ENCODE results near the gene HSD17B1. TPM values are rescaled to one million over a fixed set of nuclear protein-coding genes. Genes with fewer than 3 reads are reported as not detected.

HSD17B1 gene
- total RNA-seq, 1 experiment from 2014 or later, result 1.5 TPM

DNA sequence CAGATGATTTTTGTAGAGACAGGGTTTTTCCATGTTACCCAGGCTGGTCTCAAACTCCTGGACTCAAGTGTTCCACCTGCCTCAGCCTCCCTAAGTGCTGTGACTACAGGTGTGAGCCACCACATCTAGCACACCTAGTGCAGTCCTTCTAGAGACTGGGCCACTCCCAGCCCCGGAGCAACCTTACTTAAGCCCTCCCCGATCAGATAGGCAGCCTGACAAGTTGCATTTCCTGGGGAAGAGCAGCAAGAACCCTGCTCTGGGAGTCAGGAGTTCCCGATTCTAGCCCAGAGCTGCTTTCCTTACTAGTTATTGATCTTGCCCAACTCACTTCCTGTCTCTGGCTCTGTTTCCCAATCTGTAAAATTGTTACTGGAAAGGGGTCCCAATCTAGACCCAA is 23.7 kb upstream of the HSD17B1 start:
- no CpG with 5 or more reads among the region's 3 CpGs for WGBS (ENCODE audit: extremely low coverage, insufficient read length, low lambda C conversion rate)
- H3K9me3 ChIP-seq (ENCODE audit: control insufficient read depth, low read depth, low read length), result no peaks in the 10 kb centered on the region
- H4K20me1 ChIP-seq (ENCODE audit: control insufficient read depth, insufficient read depth, insufficient read length), result no peaks in the 10 kb centered on the region
- H2BK12ac ChIP-seq (ENCODE audit: insufficient read length, low read depth, low read length), result no peak overlapping the region
- H3K4ac ChIP-seq (ENCODE audit: low read depth, low read length), result no peak overlapping the region
- peaks cover 2 to 8% of the 10 kb centered on the region in 2 experiments; a peak in 3 of 4 replicates for H3K4me1 Mint-ChIP-seq
- H4K91ac ChIP-seq (ENCODE audit: insufficient read length, low read depth, low read length), result no peak overlapping the region
- H3K4me3 Mint-ChIP-seq, result no peak overlapping the region
- no peak overlapping the region for H3K56ac ChIP-seq (ENCODE audit: insufficient read length, low read depth, low read length)
- H3K27ac Mint-ChIP-seq, result no peak overlapping the region
- H2AFZ ChIP-seq (ENCODE audit: low read length), result no peak overlapping the region
- H2AK5ac ChIP-seq (ENCODE audit: insufficient read length, low read length), result no peak overlapping the region
- 0 out of 5 replicates have a peak, but pooled peaks cover 0 to 3% of the 10 kb centered on the region in 2 experiments for H3K9me3 Mint-ChIP-seq
- H3K9ac ChIP-seq (ENCODE audit: extremely low read depth, insufficient read length, low read length), result no peak overlapping the region
- no peak overlapping the region for H2BK120ac ChIP-seq (ENCODE audit: low read depth, low read length, poor library complexity, severe bottlenecking)
- no peak overlapping the region for H3T11ph ChIP-seq (ENCODE audit: low read length)
- no peak for DNase-seq
- no peaks in the 10 kb centered on the region for H3K27me3 ChIP-seq (ENCODE audit: insufficient read depth, low read length)
- peaks cover 45% of the 10 kb centered on the region for H3K27me3 Mint-ChIP-seq (ENCODE audit: low read depth)
- no peaks in the 10 kb centered on the region for H3K79me2 ChIP-seq (ENCODE audit: insufficient read depth, low read length)
- H3K23ac ChIP-seq (ENCODE audit: insufficient read length, low read depth, low read length), result no peak overlapping the region
- H2BK15ac ChIP-seq (ENCODE audit: low read depth, low read length), result no peak overlapping the region
- TF ChIP-seq, protein P1, sequence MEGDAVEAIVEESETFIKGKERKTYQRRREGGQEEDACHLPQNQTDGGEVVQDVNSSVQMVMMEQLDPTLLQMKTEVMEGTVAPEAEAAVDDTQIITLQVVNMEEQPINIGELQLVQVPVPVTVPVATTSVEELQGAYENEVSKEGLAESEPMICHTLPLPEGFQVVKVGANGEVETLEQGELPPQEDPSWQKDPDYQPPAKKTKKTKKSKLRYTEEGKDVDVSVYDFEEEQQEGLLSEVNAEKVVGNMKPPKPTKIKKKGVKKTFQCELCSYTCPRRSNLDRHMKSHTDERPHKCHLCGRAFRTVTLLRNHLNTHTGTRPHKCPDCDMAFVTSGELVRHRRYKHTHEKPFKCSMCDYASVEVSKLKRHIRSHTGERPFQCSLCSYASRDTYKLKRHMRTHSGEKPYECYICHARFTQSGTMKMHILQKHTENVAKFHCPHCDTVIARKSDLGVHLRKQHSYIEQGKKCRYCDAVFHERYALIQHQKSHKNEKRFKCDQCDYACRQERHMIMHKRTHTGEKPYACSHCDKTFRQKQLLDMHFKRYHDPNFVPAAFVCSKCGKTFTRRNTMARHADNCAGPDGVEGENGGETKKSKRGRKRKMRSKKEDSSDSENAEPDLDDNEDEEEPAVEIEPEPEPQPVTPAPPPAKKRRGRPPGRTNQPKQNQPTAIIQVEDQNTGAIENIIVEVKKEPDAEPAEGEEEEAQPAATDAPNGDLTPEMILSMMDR (conservative IDR thresholded peaks at IDR 0.05), result no peak
- H4K5ac ChIP-seq (ENCODE audit: insufficient read length, low read depth, low read length), result no peak overlapping the region
- peaks cover 3% of the 10 kb centered on the region for H3K23me2 ChIP-seq (ENCODE audit: insufficient read length, low read depth, low read length, poor library complexity, severe bottlenecking)
- no peak overlapping the region for H3K18ac ChIP-seq (ENCODE audit: insufficient read length, low read depth, low read length)
- H2BK20ac ChIP-seq (ENCODE audit: low read depth, low read length, poor library complexity, severe bottlenecking), result no peak overlapping the region
- no peak overlapping the region for H3K27ac ChIP-seq (ENCODE audit: insufficient read length, low read depth, low read length)
- no peak overlapping the region for H2BK5ac ChIP-seq (ENCODE audit: insufficient read length, low read length)
- no peak overlapping the region for H3K14ac ChIP-seq (ENCODE audit: insufficient read depth, low read length)
- no peak overlapping the region for H4K8ac ChIP-seq (replicated peaks; ENCODE audit: insufficient read length, low read depth, low read length)
- H3K4me1 ChIP-seq (ENCODE audit: insufficient read depth, low read length), result no peaks in the 10 kb centered on the region
- H3K36me3 Mint-ChIP-seq (ENCODE audit: insufficient read depth in 1 of 3, low read depth in 3 of 3), result no peaks in the 10 kb centered on the region; a peak in 2 of 7 replicates
- no peak overlapping the region for H3K4me2 ChIP-seq (ENCODE audit: insufficient read depth, insufficient read length, low read length)
- H3K79me1 ChIP-seq (ENCODE audit: insufficient read depth, low read depth, low read length, poor library complexity, severe bottlenecking), result no peaks in the 10 kb centered on the region
